K562 (cell line): ENCODE results near the gene PM20D1. TPM values are rescaled to one million over a fixed set of nuclear protein-coding genes. Genes with fewer than 3 reads are reported as not detected.

Experiments
- ATF1 ChIP-seq, 2 experiments: fragments of 450-650 bp in 1 of 2; IDR thresholded peaks; 2 replicates each; pipeline ENCODE4 v1.6.1; 2016; ENCODE audit warnings: missing compliant biosample characterization in 1 of 2, missing genetic modification characterization in 1 of 2
- ATF7 ChIP-seq: fragments of 450-650 bp; IDR thresholded peaks from 2 replicates; pipeline ENCODE4 v1.7.1; 2014; ENCODE audit warnings: mild to moderate bottlenecking, moderate library complexity
- BACH1 ChIP-seq: fragments of 200-800 bp; sonication (Bioruptor generic); IDR thresholded peaks from 2 replicates; pipeline ENCODE4 v1.6.1; 2016; ENCODE audit warnings: missing genetic modification characterization, missing compliant biosample characterization
- BHLHE40 ChIP-seq: IDR thresholded peaks from 2 replicates; pipeline ENCODE4 v1.6.1; 2011; ENCODE audit warnings: low read length, improper control_type of control experiment
- CCAR2 ChIP-seq: fragments of 200-400 bp; formaldehyde crosslinking; IDR thresholded peaks from 2 replicates; pipeline ENCODE4 v1.6.1; 2017; ENCODE audit warnings: mild to moderate bottlenecking, low read depth, low read length
- CXXC5 ChIP-seq: fragments of 250-450 bp; sonication (Bioruptor Pico); IDR thresholded peaks from 2 replicates; pipeline ENCODE4 v1.8.0; 2022; ENCODE audit warnings: inconsistent platforms, mild to moderate bottlenecking, moderate library complexity
- ELF4 ChIP-seq: fragments of 450-650 bp; formaldehyde crosslinking; IDR thresholded peaks from 2 replicates; pipeline ENCODE4 v1.4.0; 2022; ENCODE audit warnings: missing genetic modification characterization
- FOXJ2 ChIP-seq: fragments of 200-800 bp; sonication (Bioruptor generic); IDR thresholded peaks from 2 replicates; pipeline ENCODE4 v1.6.1; 2016; ENCODE audit warnings: missing genetic modification characterization, missing compliant biosample characterization
- GABPB1 ChIP-seq: sonication (generic); formaldehyde crosslinking; IDR thresholded peaks from 2 replicates; pipeline ENCODE4 v1.8.0; 2022; ENCODE audit warnings: mild to moderate bottlenecking, missing genetic modification reagents
- GATAD2A ChIP-seq: fragments of 450-650 bp; IDR thresholded peaks from 2 replicates; pipeline ENCODE4 v1.6.1; 2017
- HMG20B ChIP-seq: fragments of 250-450 bp; sonication (Bioruptor Pico); IDR thresholded peaks from 2 replicates; pipeline ENCODE4 v1.5.0; 2021; ENCODE audit warnings: mild to moderate bottlenecking
- ILK ChIP-seq: fragments of 450-650 bp; IDR thresholded peaks from 2 replicates; pipeline ENCODE4 v1.6.1; 2016; ENCODE audit warnings: missing genetic modification characterization, low read depth, mild to moderate bottlenecking, missing compliant biosample characterization, moderate library complexity, borderline replicate concordance
- JUN ChIP-seq, 2 experiments: sonication (generic) in 1 of 2; formaldehyde crosslinking in 1 of 2; IDR thresholded peaks; 2 replicates each; pipeline versions ENCODE4 v1.6.1 to v1.8.0; 2012 to 2022; ENCODE audit warnings: borderline replicate concordance in 2 of 2, mild to moderate bottlenecking in 2 of 2, improper control_type of control experiment in 1 of 2, low read depth in 1 of 2, low read length in 1 of 2, missing genetic modification reagents in 1 of 2
- KLF13 ChIP-seq: fragments of 450-650 bp; IDR thresholded peaks from 2 replicates; pipeline ENCODE4 v1.6.1; 2016; ENCODE audit warnings: missing genetic modification characterization, low read depth, mild to moderate bottlenecking, missing compliant biosample characterization, moderate library complexity, borderline replicate concordance
- MTA1 ChIP-seq: fragments of 450-650 bp; IDR thresholded peaks from 2 replicates; pipeline ENCODE4 v1.6.1; 2017; ENCODE audit warnings: borderline replicate concordance
- MTF1 ChIP-seq: fragments of 250-450 bp; sonication (Bioruptor Pico); IDR thresholded peaks from 2 replicates; pipeline ENCODE4 v1.9.0; 2021; ENCODE audit warnings: moderate library complexity, mild to moderate bottlenecking, inconsistent platforms, borderline replicate concordance
- NEUROD1 ChIP-seq: fragments of 150-350 bp; IDR thresholded peaks from 2 replicates; pipeline ENCODE4 v1.6.1; 2014; ENCODE audit warnings: borderline replicate concordance, low read length, low read depth; ENCODE audit not compliant: partially characterized antibody
- NFXL1 ChIP-seq: fragments of 450-650 bp; formaldehyde crosslinking; IDR thresholded peaks from 2 replicates; pipeline ENCODE4 v1.4.0; 2021; ENCODE audit warnings: mild to moderate bottlenecking
- PHF8 ChIP-seq: fragments of 200-600 bp; sonication (generic); IDR thresholded peaks from 2 replicates; pipeline ENCODE4 v1.6.1; 2012; ENCODE audit warnings: mixed run types, mild to moderate bottlenecking, inconsistent platforms, low read length, moderate library complexity, borderline replicate concordance
- POLR2B ChIP-seq: fragments of 450-650 bp; IDR thresholded peaks from 2 replicates; pipeline ENCODE4 v1.6.1; 2018; ENCODE audit warnings: low read depth; ENCODE audit not compliant: partially characterized antibody
- RAD21 ChIP-seq, 2 experiments: fragments of 250-450 bp in 1 of 2; fragments of 450-650 bp in 1 of 2; sonication (Bioruptor Pico) in 1 of 2; formaldehyde crosslinking in 1 of 2; IDR thresholded peaks in 1 of 2; conservative IDR thresholded peaks in 1 of 2; 2 replicates each; pipeline versions ENCODE4 v1.4.0 to v1.8.0; 2020 to 2022; ENCODE audit warnings: mild to moderate bottlenecking in 2 of 2, moderate library complexity in 1 of 2
- RBBP5 ChIP-seq: fragments of 200-600 bp; sonication (generic); IDR thresholded peaks from 2 replicates; pipeline ENCODE4 v1.6.1; 2012; ENCODE audit warnings: borderline replicate concordance, mild to moderate bottlenecking, low read length, control low read depth, inconsistent platforms; ENCODE audit not compliant: insufficient read depth, poor library complexity, severe bottlenecking
- TRIM24 ChIP-seq, 2 experiments: fragments of 450-650 bp; IDR thresholded peaks; 2 replicates each; pipeline ENCODE4 v1.6.1; 2016
- ZFP1 ChIP-seq: fragments of 450-650 bp; formaldehyde crosslinking; IDR thresholded peaks from 2 replicates; pipeline ENCODE4 v1.4.0; 2020; ENCODE audit warnings: mild to moderate bottlenecking, mixed read lengths
- ZKSCAN8 ChIP-seq: fragments of 200-800 bp; sonication (Bioruptor generic); IDR thresholded peaks from 2 replicates; pipeline ENCODE4 v1.6.1; 2016; ENCODE audit warnings: missing genetic modification characterization, missing compliant biosample characterization
- ZNF316 ChIP-seq: fragments of 450-650 bp; IDR thresholded peaks from 2 replicates; pipeline ENCODE4 v1.6.1; 2016
- ZNF639 ChIP-seq, 2 experiments: fragments of 200-800 bp in 1 of 2; sonication (Bioruptor generic) in 1 of 2; sonication (generic) in 1 of 2; formaldehyde crosslinking in 1 of 2; IDR thresholded peaks in 1 of 2; conservative IDR thresholded peaks in 1 of 2; 2 replicates each; pipeline versions ENCODE4 v1.5.0 to v1.6.1; 2016 to 2020; ENCODE audit warnings: missing compliant biosample characterization in 1 of 2, missing genetic modification characterization in 1 of 2, missing genetic modification reagents in 1 of 2
- polyA plus RNA-seq, 8 experiments: library from polyadenylated mRNA; depleted of rRNA in 4 of 8; stranded (reverse) in 5 of 8; unstranded in 3 of 8; fragments of >200 nt; fragmentation: Nextera tagmentation in 2 of 8; fragmentation: Illumina TruSeq in 1 of 8; extraction: Ambion mirVana in 2 of 8; extraction: Trizol in 1 of 8; gene quantifications; 2 replicates each; pipeline versions ENCODE4 v1.2.1 to v1.2.3, GENCODE V29; 2011 to 2014; ENCODE audit warnings: inconsistent platforms in 1 of 8, missing spikeins in 1 of 8
- total RNA-seq, 7 experiments: library from RNA; depleted of rRNA in 6 of 7; stranded (reverse); fragments of >200 nt in 6 of 7; fragmentation: Illumina TruSeq in 2 of 7; extraction: Trizol in 2 of 7; gene quantifications; 2 replicates each; pipeline versions ENCODE4 v1.2.1 to v1.2.3, GENCODE V29; 2011 to 2021; ENCODE audit warnings: low replicate concordance in 1 of 7

PM20D1 gene
- total and polyA plus RNA-seq, 9 of the 15 experiments (the other 6 are each of a cell fraction or from before 2014, with no cell fraction given): not detected

GRCh38 chr1:205787287-205787916 lies 62.5 kb downstream of the PM20D1 start (continued):
- TF ChIP-seq ZNF316 (peak; percentile 94), ELF4 (CRISPR knock-in tag) (0 out of 2 replicates have a peak, but pooled peaks have one; percentile 62), TRIM24 (IDR thresholded peaks at IDR 0.05) (peak in 1 of 2 experiments; percentile 20; a peak in 1 of 4 replicates), FOXJ2 (tag) (no peak), RBBP5 (peak; percentile 50), NEUROD1 (no peak), POLR2B (peak; percentile 28), PHF8 (peak; percentile 13; the same call in 1 of the 2 replicates), ZKSCAN8 (0 out of 2 replicates have a peak, but pooled peaks have one; percentile 28), ILK (tag) (no peak), MTF1 (CRISPR knock-in tag) (0 out of 2 replicates have a peak, but pooled peaks have one; percentile 52), NFXL1 (CRISPR knock-in tag) (no peak), CXXC5 (CRISPR knock-in tag) (peak; percentile 66), BHLHE40 (peak; percentile 41), MTA1 (0 out of 2 replicates have a peak, but pooled peaks have one; percentile 35), ZFP1 (CRISPR knock-in tag) (no peak), ATF7 (no peak; the same call in none of the 2 replicates), BACH1 (tag) (peak; percentile 89), KLF13 (tag) (no peak), RAD21 (CRISPR knock-in tag; conservative IDR thresholded peaks at IDR 0.05 in 1 of 2, IDR thresholded peaks at IDR 0.05 in 1 of 2) (peak; percentile 19 to 34; a peak in 3 of 4 replicates), ZNF639 (CRISPR knock-in tag; conservative IDR thresholded peaks at IDR 0.05 in 1 of 2, IDR thresholded peaks at IDR 0.05 in 1 of 2) (peak in 1 of 2 experiments; percentile 86; a peak in 2 of 4 replicates), CCAR2 (no peak), JUN (IDR thresholded peaks at IDR 0.05; ENCODE audit: borderline replicate concordance, low read depth, low read length) (0 out of 2 replicates have a peak, but pooled peaks have one; percentile 16), JUN (CRISPR knock-in tag; IDR thresholded peaks at IDR 0.05; ENCODE audit: borderline replicate concordance) (no peak), HMG20B (CRISPR knock-in tag) (no peak), GABPB1 (no peak), GATAD2A (peak; percentile 79; the same call in 1 of the 2 replicates), ATF1 (CRISPR knock-in tag; IDR thresholded peaks at IDR 0.05) (no peak), ATF1 (tag; IDR thresholded peaks at IDR 0.05) (peak; percentile 82)
